Endothelial cell of umbilical vein (primary cell): ENCODE measurements around the gene RASD1. TPM values are rescaled to one million over a fixed set of nuclear protein-coding genes. Genes with fewer than 3 reads are reported as not detected.

Experiments used
- BruUV-seq: library from RNA; stranded (reverse); fragments of 400-500 nt; replicated peaks from 2 replicates; lab custom pipeline; 2021; lab: Mats Ljungman, UMichigan
- CTCF ChIA-PET: fragments of 300-600, 350-600 bp; sonication (Branson Sonifier 250); formaldehyde crosslinking; loops from one replicate; lab custom pipeline; 2021; ENCODE audit warnings: antibody characterized with exemption, inconsistent platforms; lab: Charles Lee
- POLR2A ChIA-PET: fragments of 300-600, 350-600 bp; sonication (Branson Sonifier 250); formaldehyde crosslinking; loops from one replicate; lab custom pipeline; 2021; ENCODE audit warnings: antibody characterized with exemption, inconsistent platforms; lab: Charles Lee
- DNase-seq: peaks from one replicate; pipeline ENCODE4 v3.0.0-alpha.2; 2011; ENCODE audit warnings: low read depth, low spot score
- FAIRE-seq: peaks from 2 replicates; lab custom pipeline; 2011; peaks lifted over from hg19 to GRCh38; lab: Jason Lieb, UNC
- H2AFZ ChIP-seq: 2 replicates; pipeline ENCODE4 v1.6.0; 2012; ENCODE audit warnings: low read depth, low read length, control low read depth, inconsistent platforms
- H3K27ac ChIP-seq: 2 replicates; pipeline ENCODE4 v1.5.1; 2011; ENCODE audit warnings: low read depth, mild to moderate bottlenecking, control low read depth, low read length, moderate library complexity; ENCODE audit not compliant: insufficient read depth
- H3K27me3 ChIP-seq, 2 experiments: 2 replicates each; pipeline versions ENCODE4 v1.6.0 to v1.6.1; 2011; ENCODE audit warnings: low read length in 2 of 2, mixed read lengths in 1 of 2; ENCODE audit not compliant: control insufficient read depth in 2 of 2, insufficient read depth in 2 of 2
- H3K36me3 ChIP-seq, 2 experiments: 2 replicates in 1 of 2; 3 replicates in 1 of 2; pipeline ENCODE4 v1.5.1; 2011; ENCODE audit warnings: low read length in 2 of 2, mild to moderate bottlenecking in 1 of 2, moderate library complexity in 1 of 2; ENCODE audit not compliant: control insufficient read depth in 2 of 2, insufficient read depth in 2 of 2; ENCODE audit errors: extremely low read depth in 1 of 2
- H3K4me1 ChIP-seq: 3 replicates; pipeline ENCODE4 v1.5.1; 2011; ENCODE audit warnings: mild to moderate bottlenecking, low read length; ENCODE audit not compliant: control insufficient read depth, insufficient read depth; ENCODE audit errors: extremely low read depth
- H3K4me2 ChIP-seq: 2 replicates; pipeline ENCODE4 v1.6.1; 2011; ENCODE audit warnings: low read length, control low read depth, mixed read lengths; ENCODE audit not compliant: insufficient read depth
- H3K4me3 ChIP-seq, 3 experiments: fragments of 200-600 bp in 1 of 3; sonication (generic), shearing (Covaris generic) in 1 of 3; replicated peaks in 1 of 3; 2 replicates each; pipeline ENCODE4 v1.5.1; 2011 to 2016; ENCODE audit warnings: control low read depth in 3 of 3, low read length in 3 of 3, mild to moderate bottlenecking in 2 of 3, inconsistent platforms in 1 of 3, low read depth in 1 of 3, moderate library complexity in 1 of 3; ENCODE audit not compliant: insufficient read depth in 1 of 3
- H3K79me2 ChIP-seq: 2 replicates; pipeline ENCODE4 v1.6.0; 2012; ENCODE audit warnings: low read length, inconsistent platforms; ENCODE audit not compliant: control insufficient read depth, insufficient read depth
- H3K9ac ChIP-seq: replicated peaks from 2 replicates; pipeline ENCODE3; 2011; ENCODE audit warnings: low read length, control low read depth; ENCODE audit not compliant: insufficient read depth; ENCODE audit errors: extremely low read depth
- H3K9me1 ChIP-seq: replicated peaks from 3 replicates; pipeline ENCODE4 v1.6.0; 2011; ENCODE audit warnings: mild to moderate bottlenecking, low read length; ENCODE audit not compliant: control insufficient read depth, insufficient read depth; ENCODE audit errors: extremely low read depth
- H3K9me3 ChIP-seq: replicated peaks from 2 replicates; pipeline ENCODE4 v1.5.1; 2012; ENCODE audit warnings: low read length, inconsistent platforms; ENCODE audit not compliant: control insufficient read depth, insufficient read depth
- H4K20me1 ChIP-seq: replicated peaks from 2 replicates; pipeline ENCODE3; 2011; ENCODE audit warnings: mild to moderate bottlenecking, low read length; ENCODE audit not compliant: control insufficient read depth, insufficient read depth; ENCODE audit errors: extremely low read depth
- EZH2 ChIP-seq: IDR thresholded peaks from 2 replicates; pipeline ENCODE4 v1.6.1; 2012; ENCODE audit warnings: borderline replicate concordance, low read depth, mild to moderate bottlenecking, moderate library complexity, low read length, inconsistent platforms; ENCODE audit not compliant: severe bottlenecking
- FOS ChIP-seq: IDR thresholded peaks from 2 replicates; pipeline ENCODE4 v1.6.1; 2011; ENCODE audit warnings: mild to moderate bottlenecking, low read length, moderate library complexity, borderline replicate concordance; ENCODE audit not compliant: insufficient read depth
- GATA2 ChIP-seq: IDR thresholded peaks from 2 replicates; pipeline ENCODE4 v1.7.0; 2011; ENCODE audit warnings: low read depth, mild to moderate bottlenecking, moderate library complexity, mixed read lengths, low read length; ENCODE audit not compliant: insufficient read length, insufficient read depth
- JUN ChIP-seq: IDR thresholded peaks from 2 replicates; pipeline ENCODE4 v1.6.1; 2011; ENCODE audit warnings: borderline replicate concordance, low read depth; ENCODE audit not compliant: insufficient read length, insufficient read depth
- MAX ChIP-seq: IDR thresholded peaks from 2 replicates; pipeline ENCODE4 v1.6.1; 2011; ENCODE audit not compliant: insufficient read depth, insufficient read length
- MYC ChIP-seq: IDR thresholded peaks from one replicate; pipeline ENCODE4 v1.6.1; 2011; ENCODE audit warnings: mild to moderate bottlenecking, low read depth, low read length
- POLR2A ChIP-seq: IDR thresholded peaks from 2 replicates; pipeline ENCODE4 v1.6.1; 2012; ENCODE audit warnings: low read depth, mild to moderate bottlenecking, control low read depth, low read length
- POLR2AphosphoS5 ChIP-seq: IDR thresholded peaks from 2 replicates; pipeline ENCODE4 v1.6.1; 2012; ENCODE audit warnings: low read depth, mild to moderate bottlenecking, control low read depth, low read length, moderate library complexity; ENCODE audit not compliant: insufficient read depth
- dilution Hi-C: fragments of 300-500 bp; cut with MboI; formaldehyde crosslinking; loops from one replicate; pipeline ENCODE4 v1.15.0; 2019; ENCODE audit warnings: low sequenced_read_pairs; ENCODE audit not compliant: extremely low pct_ligation_motif_present
- intact Hi-C: fragments of 100-400 bp; cut with micrococcal nuclease; formaldehyde crosslinking; loops from one replicate; pipeline ENCODE4 v1.10.0; 2022
- polyA plus RNA-seq, 4 experiments: library from polyadenylated mRNA; depleted of rRNA in 3 of 4; stranded (reverse) in 3 of 4; unstranded in 1 of 4; fragments of >200 nt; gene quantifications; 2 replicates each; pipeline versions ENCODE4 v1.2.1 to v1.2.3, GENCODE V29; 2011 to 2012; ENCODE audit warnings: missing spikeins in 1 of 4
- total RNA-seq: library from RNA; stranded (reverse); gene quantifications from 2 replicates; pipeline ENCODE4 v1.2.3, GENCODE V29; 2021
- TF ChIP-seq, protein P1 (sequence below), 2 donors: IDR thresholded peaks; 1 replicate in 1 of 2; 2 replicates in 1 of 2; pipeline ENCODE4 v1.5.1; 2011; ENCODE audit warnings: low read length in 2 of 2, mild to moderate bottlenecking in 2 of 2, moderate library complexity in 2 of 2, control low read depth in 1 of 2, inconsistent platforms in 1 of 2, low read depth in 1 of 2; ENCODE audit not compliant: insufficient read depth in 1 of 2; ENCODE audit errors: extremely low read depth in 1 of 2

The RASD1 gene
- total and polyA plus RNA-seq, 2 donors (not counting 3 experiments of a cell fraction or from before 2014, with no cell fraction given), result 4.2 to 15.7 TPM

DNA sequence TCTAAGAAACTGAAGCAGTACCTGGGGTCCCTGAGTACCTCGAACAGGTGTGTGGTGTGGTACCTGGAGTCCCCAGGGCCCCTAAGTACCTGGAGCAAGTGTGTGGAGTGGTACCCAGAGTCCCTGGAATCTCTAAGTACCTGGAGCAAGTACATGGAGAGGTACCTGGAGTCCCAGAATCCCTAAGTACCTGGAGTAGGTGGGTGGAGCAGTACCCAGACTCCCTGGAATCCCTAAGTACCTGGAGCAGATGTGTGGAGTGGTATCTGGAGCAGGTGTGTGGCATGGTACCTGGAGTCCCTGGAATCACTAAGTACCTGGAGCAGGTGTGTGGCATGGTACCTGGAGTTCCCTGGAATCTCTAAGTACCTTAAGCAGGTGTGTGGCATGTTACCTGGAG, 41.9 kb downstream of the RASD1 start:
- Histone ChIP-seq H3K27ac (no peak overlapping the region), H3K9me3 (no peaks in the 10 kb centered on the region), H3K4me3 (no peak overlapping the region), H3K9ac (no peak overlapping the region), H3K79me2 (no peaks in the 10 kb centered on the region), H3K27me3 (peaks cover 0 to 13% of the 10 kb centered on the region in 2 experiments), H3K36me3 (no peaks in the 10 kb centered on the region), H2AFZ (no peak overlapping the region), H3K4me2 (no peak overlapping the region), H3K9me1 (no peaks in the 10 kb centered on the region), H4K20me1 (no peaks in the 10 kb centered on the region), H3K4me1 (no peaks in the 10 kb centered on the region)
- no peak for TF ChIP-seq JUN
- dilution Hi-C loops, result no loop called here
- intact Hi-C loops, result no loop called here
- BruUV-seq, result no TSS peak
- POLR2A ChIA-PET, result no interaction called here
- FAIRE-seq (no peak), DNase-seq (no peak)
- CTCF ChIA-PET, result no interaction called here

- no peak overlapping the region for H3K4me2 ChIP-seq
- POLR2A ChIA-PET, result interaction anchor here (0.6 kb wide), 1 partner anchor 43 kb away, joined by 3 read pairs; the partner anchor contains the start of gene RASD1
- intact Hi-C loops (no loop called here), dilution Hi-C loops (no loop called here)
- FAIRE-seq (no peak), DNase-seq (no peak)
- no peaks in the 10 kb centered on the region for H3K36me3 ChIP-seq
- TF ChIP-seq EZH2 (no peak), GATA2 (no peak), MYC (no peak), POLR2A (no peak), JUN (no peak), POLR2AphosphoS5 (no peak), MAX (no peak), FOS (no peak)
- TF ChIP-seq, protein P1, sequence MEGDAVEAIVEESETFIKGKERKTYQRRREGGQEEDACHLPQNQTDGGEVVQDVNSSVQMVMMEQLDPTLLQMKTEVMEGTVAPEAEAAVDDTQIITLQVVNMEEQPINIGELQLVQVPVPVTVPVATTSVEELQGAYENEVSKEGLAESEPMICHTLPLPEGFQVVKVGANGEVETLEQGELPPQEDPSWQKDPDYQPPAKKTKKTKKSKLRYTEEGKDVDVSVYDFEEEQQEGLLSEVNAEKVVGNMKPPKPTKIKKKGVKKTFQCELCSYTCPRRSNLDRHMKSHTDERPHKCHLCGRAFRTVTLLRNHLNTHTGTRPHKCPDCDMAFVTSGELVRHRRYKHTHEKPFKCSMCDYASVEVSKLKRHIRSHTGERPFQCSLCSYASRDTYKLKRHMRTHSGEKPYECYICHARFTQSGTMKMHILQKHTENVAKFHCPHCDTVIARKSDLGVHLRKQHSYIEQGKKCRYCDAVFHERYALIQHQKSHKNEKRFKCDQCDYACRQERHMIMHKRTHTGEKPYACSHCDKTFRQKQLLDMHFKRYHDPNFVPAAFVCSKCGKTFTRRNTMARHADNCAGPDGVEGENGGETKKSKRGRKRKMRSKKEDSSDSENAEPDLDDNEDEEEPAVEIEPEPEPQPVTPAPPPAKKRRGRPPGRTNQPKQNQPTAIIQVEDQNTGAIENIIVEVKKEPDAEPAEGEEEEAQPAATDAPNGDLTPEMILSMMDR (IDR thresholded peaks at IDR 0.05; ENCODE audit: extremely low read depth in 1 of 2, insufficient read depth in 1 of 2, low read depth in 1 of 2, low read length in 2 of 2), result no peak
- no peaks in the 10 kb centered on the region for H3K9me3 ChIP-seq
- no TSS peak for BruUV-seq
- peaks cover 2% of the 10 kb centered on the region for H3K4me1 ChIP-seq
- CTCF ChIA-PET, result no interaction called here
- H3K4me3 ChIP-seq, result no peak overlapping the region
- H3K9me1 ChIP-seq, result no peaks in the 10 kb centered on the region
- H2AFZ ChIP-seq, result no peak overlapping the region
- no peaks in the 10 kb centered on the region for H3K79me2 ChIP-seq
- H3K27me3 ChIP-seq, result peaks cover 0 to 13% of the 10 kb centered on the region in 2 experiments
- no peak overlapping the region for H3K9ac ChIP-seq
- no peak overlapping the region for H3K27ac ChIP-seq
- no peaks in the 10 kb centered on the region for H4K20me1 ChIP-seq
Measured at GRCh38 chr17:17453088-17453487, 43.1 kb downstream of the RASD1 start.
